ENCODE results near the gene MRPL23. TPM values are rescaled to one million over a fixed set of nuclear protein-coding genes. Genes with fewer than 3 reads are reported as not detected.

The MRPL23 gene
- total and polyA plus RNA-seq, 2 donors (not counting 3 experiments of a cell fraction or from before 2014, with no cell fraction given) = 72.7 to 222 TPM

GRCh38 chr11:1924646-1925372 is 22.3 kb upstream of the MRPL23 start:
- DNase-seq (ENCODE audit: low read depth, low spot score) (no peak), FAIRE-seq (no peak)
- TF ChIP-seq JUN (IDR thresholded peaks at IDR 0.05; ENCODE audit: borderline replicate concordance, insufficient read depth, insufficient read length, low read depth) (no peak), MAX (IDR thresholded peaks at IDR 0.05; ENCODE audit: insufficient read depth, insufficient read length) (no peak), POLR2A (IDR thresholded peaks at IDR 0.05; ENCODE audit: low read depth, low read length) (no peak), GATA2 (IDR thresholded peaks at IDR 0.05; ENCODE audit: insufficient read depth, insufficient read length, low read depth, low read length) (no peak), FOS (IDR thresholded peaks at IDR 0.05; ENCODE audit: borderline replicate concordance, insufficient read depth, low read length) (no peak), CTCF (IDR thresholded peaks at IDR 0.05; ENCODE audit: extremely low read depth in 1 of 2, insufficient read depth in 1 of 2, low read depth in 1 of 2, low read length in 2 of 2) (no peak), EZH2 (IDR thresholded peaks at IDR 0.05; ENCODE audit: borderline replicate concordance, low read depth, low read length, severe bottlenecking) (no peak), POLR2AphosphoS5 (IDR thresholded peaks at IDR 0.05; ENCODE audit: insufficient read depth, low read depth, low read length) (no peak)
- Histone ChIP-seq H2AFZ (ENCODE audit: low read depth, low read length) (no peak overlapping the region), H3K79me2 (ENCODE audit: control insufficient read depth, insufficient read depth, low read length) (no peaks in the 10 kb centered on the region), H3K27me3 (ENCODE audit: control insufficient read depth in 2 of 2, insufficient read depth in 2 of 2, low read length in 2 of 2) (no peaks in the 10 kb centered on the region), H3K36me3 (ENCODE audit: control insufficient read depth in 2 of 2, extremely low read depth in 1 of 2, insufficient read depth in 2 of 2, low read length in 2 of 2) (no peaks in the 10 kb centered on the region), H3K4me1 (ENCODE audit: control insufficient read depth, extremely low read depth, insufficient read depth, low read length) (no peaks in the 10 kb centered on the region), H3K4me2 (ENCODE audit: insufficient read depth, low read length) (no peak overlapping the region), H4K20me1 (replicated peaks; ENCODE audit: control insufficient read depth, extremely low read depth, insufficient read depth, low read length) (no peaks in the 10 kb centered on the region), H3K27ac (ENCODE audit: insufficient read depth, low read depth, low read length) (no peak overlapping the region), H3K9me3 (replicated peaks; ENCODE audit: control insufficient read depth, insufficient read depth, low read length) (no peaks in the 10 kb centered on the region), H3K9ac (replicated peaks; ENCODE audit: extremely low read depth, insufficient read depth, low read length) (no peak overlapping the region), H3K9me1 (replicated peaks; ENCODE audit: control insufficient read depth, extremely low read depth, insufficient read depth, low read length) (no peaks in the 10 kb centered on the region), H3K4me3 (replicated peaks in 1 of 3; ENCODE audit: insufficient read depth in 1 of 3, low read depth in 1 of 3, low read length in 3 of 3) (no peak overlapping the region)
- dilution Hi-C loops (cut with MboI; ENCODE audit: extremely low pct_ligation_motif_present, low sequenced_read_pairs) (no loop called here), intact Hi-C loops (cut with micrococcal nuclease) (no loop called here)
- POLR2A ChIA-PET = no interaction called here
- CTCF ChIA-PET = no interaction called here
- no TSS peak for BruUV-seq (replicated peaks)
